ENCODE results near the gene ESPN.
"Not testable (repeated sequence)": the region's sequence is repeated elsewhere in the genome, so short reads cannot be mapped to it uniquely, and the experiment has no call there.

The ESPN gene

DNA sequence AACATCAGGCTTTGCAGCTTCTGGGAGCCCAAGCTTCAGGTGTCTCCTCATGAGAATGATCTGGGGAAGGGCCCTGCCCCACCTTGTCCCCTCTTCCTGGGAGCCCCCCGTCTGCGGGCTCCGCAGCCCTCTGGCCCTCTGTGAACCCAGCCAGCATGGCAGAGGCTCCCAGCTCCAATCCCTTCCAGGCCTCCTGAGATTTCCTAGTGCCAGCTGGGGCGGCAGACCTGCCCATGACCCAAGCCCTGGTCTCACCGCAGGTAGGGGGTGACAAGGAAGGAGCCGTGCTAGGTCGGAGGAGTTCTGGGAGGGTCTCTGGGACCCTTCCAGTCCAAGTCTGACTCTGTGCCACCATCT is 59.2 kb downstream of the ESPN start:
- TF ChIP-seq ZNF274 (IDR thresholded peaks at IDR 0.05; ENCODE audit: low read depth, low read length) = no peak
- H3K4me3 ChIP-seq (ENCODE audit: low read length) = no peak overlapping the region

DNA sequence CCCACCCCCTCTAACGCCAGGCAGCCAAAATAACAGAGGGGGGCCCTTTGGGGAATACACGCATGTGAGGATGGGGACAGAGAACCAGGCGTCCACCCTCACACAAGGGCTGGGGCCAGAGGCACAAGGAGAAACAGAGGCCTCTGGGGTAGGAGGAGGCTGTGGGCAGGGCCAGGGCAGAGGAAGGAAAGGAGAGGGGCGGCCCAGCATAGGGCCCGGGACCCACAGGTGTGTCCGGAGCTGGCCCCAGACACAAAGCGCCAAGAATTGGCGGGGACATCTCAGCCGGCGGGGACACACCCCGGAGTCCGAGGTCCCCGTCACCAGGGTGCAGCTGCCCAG is 60.2 kb downstream of the ESPN start:
- H3K4me3 ChIP-seq (ENCODE audit: low read length) = no peak overlapping the region

DNA sequence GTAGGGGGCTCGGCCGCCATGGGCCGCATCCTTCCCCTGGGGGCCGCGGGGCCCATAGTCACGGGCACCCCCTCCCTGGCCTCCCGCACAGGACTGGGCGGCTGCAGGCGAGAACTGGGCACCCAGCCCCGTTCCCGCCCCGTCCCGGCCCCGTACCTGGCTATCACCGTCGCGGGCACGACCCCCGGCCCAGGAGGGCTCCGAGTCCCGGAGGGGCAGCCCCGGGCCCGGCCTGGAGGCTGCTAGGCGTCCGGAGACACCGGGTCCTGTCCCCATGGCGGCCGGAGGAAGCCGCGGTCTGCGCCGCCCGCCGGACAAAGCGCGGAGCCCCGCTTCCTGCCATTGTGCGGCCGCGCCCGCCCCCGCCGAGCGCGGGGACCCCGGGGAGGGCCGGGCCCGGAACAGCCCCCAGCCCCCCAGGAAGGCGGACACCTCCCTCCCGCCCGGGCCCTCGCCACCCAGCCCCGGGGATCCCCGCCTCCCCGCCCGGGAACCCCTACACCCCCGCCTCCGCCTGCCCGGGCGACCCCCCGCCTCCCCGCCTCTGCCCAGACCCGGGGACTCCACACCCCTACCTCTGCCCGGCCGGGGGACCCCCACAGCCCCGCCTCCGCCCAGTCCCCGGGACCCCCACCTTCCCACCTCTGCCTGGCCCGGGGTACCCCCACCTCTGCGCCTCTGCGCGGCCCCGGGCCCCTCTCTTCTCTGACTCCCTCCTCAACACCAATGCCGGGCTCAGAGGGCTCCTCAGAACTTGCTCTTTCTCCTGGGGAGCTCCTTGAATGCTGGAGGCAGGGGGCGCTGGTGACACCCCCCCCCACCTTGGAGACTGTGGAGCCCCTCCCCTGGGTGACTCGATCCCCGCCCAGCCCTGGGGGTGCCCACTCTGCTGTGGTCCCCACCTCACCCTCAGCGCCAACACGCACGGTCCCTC is 60.9 kb downstream of the ESPN start:
- no peak for TF ChIP-seq ZNF274 (IDR thresholded peaks at IDR 0.05; ENCODE audit: low read depth, low read length)
- no peak overlapping the region for H3K4me3 ChIP-seq (ENCODE audit: low read length)

More for the DNA sequence above, 60.2 kb downstream of the ESPN start:
- TF ChIP-seq ZNF274 (IDR thresholded peaks at IDR 0.05; ENCODE audit: low read depth, low read length) = no peak

DNA sequence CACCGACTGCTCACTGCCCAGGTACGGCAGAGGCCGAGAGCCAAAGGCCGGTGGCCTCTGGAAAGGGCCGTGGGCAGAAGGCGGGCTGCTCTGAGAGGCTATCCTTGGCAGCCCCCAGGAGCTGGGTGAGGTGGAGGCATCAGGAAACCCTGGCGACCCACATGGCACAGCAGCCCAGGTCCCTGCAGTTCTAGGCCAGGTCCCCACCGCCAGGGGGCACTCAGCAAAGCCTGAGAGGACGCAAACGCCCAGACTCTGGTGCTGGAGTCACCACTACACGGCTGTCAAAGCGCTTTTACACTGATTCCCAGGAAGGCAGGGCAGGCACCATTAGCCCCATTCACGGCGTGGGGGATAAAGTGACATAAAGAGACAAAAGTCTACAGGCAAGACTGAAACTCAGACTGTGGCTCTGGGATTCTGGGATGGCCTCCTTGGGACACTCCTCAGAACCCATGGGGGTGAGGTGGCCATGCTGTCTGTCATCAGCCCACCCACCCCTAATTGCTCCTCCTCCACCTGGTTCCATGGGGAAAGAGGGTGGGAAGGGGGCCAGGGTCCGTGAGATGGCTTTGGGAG is 61.9 kb downstream of the ESPN start:
- TF ChIP-seq ZNF274 (IDR thresholded peaks at IDR 0.05; ENCODE audit: low read depth, low read length) = no peak
- no peak overlapping the region for H3K4me3 ChIP-seq (ENCODE audit: low read length)

DNA sequence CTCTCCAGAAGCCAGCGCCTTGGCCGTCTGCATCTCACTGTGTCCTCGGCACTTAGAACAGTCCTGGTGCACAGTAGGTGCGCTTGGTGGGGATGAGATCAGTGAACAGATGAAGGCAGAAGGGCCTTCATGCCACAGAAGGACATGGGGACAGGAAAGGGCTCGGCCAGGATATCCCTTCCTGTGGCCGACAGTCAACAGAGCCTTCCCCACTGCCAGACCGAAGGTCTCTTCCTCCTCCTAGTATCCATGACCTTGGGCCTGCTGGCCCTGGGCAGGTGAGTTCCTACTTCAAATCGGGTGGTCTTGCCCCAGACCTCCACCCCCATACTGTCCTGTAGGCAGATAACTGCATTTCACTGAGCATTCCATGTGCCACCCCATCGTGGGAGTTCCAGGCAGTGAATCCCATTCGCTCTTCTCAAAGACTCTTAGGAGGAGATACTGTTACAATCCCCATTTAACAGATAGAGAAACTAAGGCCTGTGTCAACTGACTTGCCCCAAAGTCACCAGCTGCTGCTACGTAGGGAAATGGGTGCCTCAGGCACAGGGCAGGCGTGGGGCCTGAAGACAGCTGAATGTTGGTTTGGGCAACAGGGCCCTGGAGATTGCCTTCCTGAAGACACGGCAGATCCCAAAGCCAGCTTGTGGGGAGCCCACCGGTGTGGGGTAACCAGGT is 63.4 kb downstream of the ESPN start:
- no peak for TF ChIP-seq ZNF274 (IDR thresholded peaks at IDR 0.05; ENCODE audit: low read depth, low read length)
- no peak overlapping the region for H3K4me3 ChIP-seq (ENCODE audit: low read length)

DNA sequence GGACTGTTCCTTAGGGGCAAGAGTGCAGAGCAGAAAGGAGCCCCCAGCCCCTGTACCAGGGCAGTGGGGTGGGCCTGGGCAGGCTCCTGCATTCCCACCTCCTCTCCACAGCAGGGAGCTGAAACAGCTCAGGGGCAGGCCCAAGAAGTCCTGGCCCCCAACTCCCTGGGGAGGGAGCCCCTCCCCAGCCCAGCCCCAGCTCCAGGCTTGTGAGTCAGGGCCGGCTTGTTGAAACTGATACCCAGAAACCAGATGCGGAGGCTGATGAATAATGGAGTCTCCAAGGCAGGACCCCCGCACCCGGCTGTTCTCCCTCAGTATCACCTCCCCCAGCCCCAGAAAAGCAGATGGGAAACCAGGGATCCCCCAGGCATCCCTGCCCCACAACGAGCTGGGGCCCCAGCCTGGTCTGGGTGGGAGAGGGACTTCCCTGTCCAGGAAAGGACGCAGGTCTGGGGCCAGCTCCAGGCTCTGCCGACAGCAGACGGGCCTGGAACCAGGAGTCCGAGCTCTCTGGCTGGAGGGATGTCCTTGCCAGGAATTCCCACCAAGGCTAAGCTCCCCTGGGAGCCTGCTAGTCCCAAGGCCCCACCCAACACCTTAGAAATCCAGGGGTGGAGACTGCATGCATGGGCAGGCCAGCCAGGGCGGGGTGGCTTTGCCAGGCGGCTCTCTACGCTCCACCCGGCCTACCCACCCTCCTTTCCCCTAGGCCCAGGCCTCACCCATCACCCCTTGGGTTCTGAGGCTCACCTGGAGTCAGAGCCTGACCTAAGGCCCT is 64.2 kb downstream of the ESPN start:
- H3K4me3 ChIP-seq (ENCODE audit: low read length) = no peak overlapping the region
- no peak for TF ChIP-seq ZNF274 (IDR thresholded peaks at IDR 0.05; ENCODE audit: low read depth, low read length)

DNA sequence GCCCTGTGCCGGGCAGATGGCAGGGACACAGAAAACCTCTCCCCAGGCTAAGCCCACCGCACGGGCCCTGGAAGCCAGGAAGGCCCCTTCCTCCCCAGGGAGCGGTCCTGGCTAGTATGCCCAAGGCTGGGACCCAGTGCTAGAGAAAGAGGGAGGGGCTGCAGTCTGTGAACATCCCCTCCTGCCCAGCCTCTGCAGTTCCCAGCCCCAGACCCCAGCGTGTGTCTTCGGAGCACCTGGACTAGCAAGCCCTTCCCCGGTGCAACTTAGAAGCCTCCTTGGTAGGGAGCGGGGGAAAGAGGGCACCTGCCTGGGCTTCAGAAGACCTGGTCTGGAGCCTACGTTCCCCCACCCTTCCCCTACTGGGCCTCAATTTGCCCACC is 64.8 kb downstream of the ESPN start:
- H3K4me3 ChIP-seq (ENCODE audit: low read length) = no peak overlapping the region
- TF ChIP-seq ZNF274 (IDR thresholded peaks at IDR 0.05; ENCODE audit: low read depth, low read length) = no peak

DNA sequence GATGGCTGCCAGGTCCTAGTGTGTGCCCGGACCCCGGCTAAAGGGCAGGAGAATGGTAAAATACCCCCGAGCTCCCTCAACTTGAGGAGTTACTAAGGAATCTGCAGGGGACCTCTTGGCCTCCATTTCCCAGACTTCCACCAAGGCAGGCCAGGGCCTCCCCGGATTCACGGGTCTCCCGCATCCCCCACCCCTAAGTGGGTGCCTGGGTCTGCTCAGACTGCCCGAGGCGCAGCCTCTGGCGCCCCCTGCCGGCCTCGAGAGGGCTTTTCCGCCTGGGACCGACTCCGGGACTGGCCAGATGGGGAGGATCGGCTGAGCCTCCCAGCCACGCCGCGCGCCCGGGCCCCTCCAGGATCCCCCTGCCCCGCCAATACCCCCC is 65.2 kb downstream of the ESPN start:
- TF ChIP-seq ZNF274 (IDR thresholded peaks at IDR 0.05; ENCODE audit: low read depth, low read length) = no peak
- H3K4me3 ChIP-seq (ENCODE audit: low read length) = peak overlapping the region; percentile 65

DNA sequence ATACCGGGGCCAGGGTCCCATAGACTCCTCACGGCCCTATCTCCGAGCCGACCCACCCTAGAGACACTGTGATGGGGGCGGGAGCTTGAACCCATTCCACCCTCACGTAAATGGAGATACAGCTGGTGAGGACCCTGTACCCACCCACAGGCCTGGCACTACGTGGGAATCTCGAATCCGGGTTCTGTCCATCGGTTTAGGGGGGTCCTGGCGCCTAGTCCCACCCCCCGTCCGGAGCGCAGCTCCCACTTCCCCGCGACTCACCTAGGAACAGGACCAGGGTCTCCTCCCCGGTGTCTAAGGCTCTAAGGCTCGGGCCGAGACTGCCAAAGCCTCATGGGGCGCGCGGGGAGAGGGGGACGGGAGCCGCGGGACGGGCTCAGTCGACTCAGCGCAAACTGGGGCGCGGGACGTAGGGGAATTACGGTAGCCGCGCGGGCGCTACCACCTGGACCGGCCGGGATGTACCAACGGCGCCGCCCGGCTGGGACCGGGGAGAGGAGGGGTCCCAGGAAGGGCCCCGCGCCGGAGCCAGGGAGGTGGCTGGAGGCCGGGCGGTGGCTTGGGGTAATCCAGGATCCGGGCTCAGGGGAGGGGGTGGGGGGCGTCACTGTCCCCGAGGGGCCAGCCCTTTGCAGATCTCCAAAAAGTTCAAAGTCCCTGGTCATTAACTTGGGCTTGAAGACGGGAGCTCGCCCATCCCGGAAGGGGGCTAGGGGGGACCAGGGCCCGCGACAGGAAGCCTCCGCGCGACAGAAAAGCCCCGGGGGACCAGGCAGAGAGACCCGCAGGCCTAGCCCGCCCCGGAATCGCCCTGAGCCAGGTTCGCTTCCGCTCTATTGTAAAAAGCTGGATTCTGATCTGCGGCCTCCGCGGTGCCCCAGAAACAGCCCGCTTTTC is 65.9 kb downstream of the ESPN start:
- TF ChIP-seq ZNF274 (IDR thresholded peaks at IDR 0.05; ENCODE audit: low read depth, low read length) = no peak
- peak overlapping the region; percentile 65 for H3K4me3 ChIP-seq (ENCODE audit: low read length)

DNA sequence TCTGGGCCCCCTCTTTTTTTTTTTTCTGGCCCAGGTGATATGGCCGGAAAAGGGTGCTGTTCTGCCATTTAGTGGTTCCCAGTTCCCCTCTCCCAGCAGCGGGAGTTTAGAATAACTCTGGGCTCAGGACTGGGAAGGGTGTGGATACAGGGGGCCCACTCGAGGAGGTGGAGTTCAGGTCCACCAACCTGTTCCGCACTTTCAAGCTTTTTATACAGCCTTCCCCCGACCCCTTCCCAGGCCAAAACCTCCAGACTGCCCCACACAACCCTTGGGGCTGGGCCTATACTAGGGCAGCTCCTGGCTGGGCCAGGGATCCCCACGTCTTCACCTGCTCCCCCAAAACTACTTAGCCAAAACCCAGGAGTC is 66.5 kb downstream of the ESPN start:
- no peak for TF ChIP-seq ZNF274 (IDR thresholded peaks at IDR 0.05; ENCODE audit: low read depth, low read length)
- H3K4me3 ChIP-seq (ENCODE audit: low read length) = peak overlapping the region; percentile 65

DNA sequence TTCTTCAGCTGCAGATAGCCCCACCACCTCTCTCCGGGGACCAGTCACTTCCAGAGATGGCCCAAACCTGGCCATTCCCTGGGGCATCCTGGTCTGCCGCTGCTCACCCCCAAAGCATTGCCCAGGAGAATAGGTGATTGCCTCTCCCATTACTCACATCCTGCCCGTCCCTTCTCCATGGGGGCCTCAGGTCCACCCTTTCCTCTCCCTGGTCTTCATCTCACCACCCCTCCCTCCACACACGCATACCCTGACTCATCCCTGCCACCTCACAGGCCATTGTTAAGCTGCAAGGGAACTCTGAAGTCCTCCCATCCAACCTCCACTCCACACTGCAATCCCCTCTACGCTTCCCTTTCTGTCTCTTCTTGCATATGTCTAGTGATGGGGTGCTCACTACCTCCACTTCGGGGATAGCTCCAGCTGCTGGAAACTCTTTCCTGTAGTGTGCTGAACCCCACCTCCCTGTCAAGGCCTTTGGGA is 66.9 kb downstream of the ESPN start, which contains the start of gene PLEKHG5:
TSS of gene PLEKHG5 (minus strand) at position 188 of the 483 bp plus-strand sequence. CDS start 14,096 bp downstream, outside the sequence.
- TF ChIP-seq ZNF274 (IDR thresholded peaks at IDR 0.05; ENCODE audit: low read depth, low read length) = no peak
- peak within 1 kb of the TSS; percentile 65 for H3K4me3 ChIP-seq (ENCODE audit: low read length)

DNA sequence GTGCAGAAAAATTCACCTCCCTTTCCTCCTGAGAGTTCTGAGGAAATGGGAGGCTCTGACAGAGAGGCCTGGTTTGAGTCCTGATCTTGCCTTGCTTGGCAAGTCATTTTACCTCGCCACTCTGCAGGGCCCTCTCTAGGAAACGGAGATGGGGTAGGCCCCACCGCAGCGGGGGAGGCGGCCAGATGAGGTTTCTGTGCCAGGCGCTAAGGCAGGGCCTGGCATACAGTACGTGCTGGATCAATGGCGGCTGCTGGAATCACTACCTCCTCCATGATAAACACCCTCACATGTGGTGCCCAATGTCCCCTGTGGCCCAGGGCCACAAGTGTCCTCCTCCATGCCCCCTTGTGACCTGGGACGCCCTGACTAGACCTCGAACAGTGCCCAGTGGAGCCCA is 67.4 kb downstream of the ESPN start:
- no peak for TF ChIP-seq ZNF274 (IDR thresholded peaks at IDR 0.05; ENCODE audit: low read depth, low read length)
- H3K4me3 ChIP-seq (ENCODE audit: low read length) = no peak overlapping the region

DNA sequence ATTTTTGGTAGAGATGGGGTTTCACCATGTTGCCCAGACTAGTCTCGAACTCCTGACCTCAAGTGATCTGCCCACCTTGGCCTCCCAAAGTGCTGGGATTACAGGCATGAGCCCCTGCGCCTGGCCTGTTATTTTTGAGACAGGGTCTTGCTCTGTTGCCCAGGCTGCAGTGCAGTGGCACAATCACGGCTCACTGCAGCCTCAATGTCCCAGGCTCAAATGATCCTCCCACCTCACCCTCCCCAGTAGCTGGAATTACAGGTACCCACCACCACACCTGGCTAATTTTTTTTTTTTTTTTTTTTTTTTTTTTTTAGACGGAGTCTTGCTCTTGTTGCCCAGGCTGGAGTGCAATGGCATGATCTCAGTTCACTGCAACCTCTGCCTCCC is 69.3 kb downstream of the ESPN start:
- H3K4me3 ChIP-seq (ENCODE audit: low read length) = not testable (repeated sequence)

Measured in GM08714 (cell line).